HT1080 (cell line): ENCODE measurements around the gene ANKRD37. TPM values are rescaled to one million over a fixed set of nuclear protein-coding genes. Genes with fewer than 3 reads are reported as not detected.

Experiments used
- DNase-seq: peaks from one replicate; pipeline ENCODE4 v3.0.0-alpha.2; 2015; ENCODE audit warnings: low read depth
- total RNA-seq: library from RNA; depleted of rRNA; stranded (reverse); fragments of >200 nt; shearing (Covaris generic); gene quantifications from 2 replicates; pipeline ENCODE4 v1.2.3, GENCODE V29; 2014

ANKRD37 gene
- total RNA-seq, 1 experiment from 2014 or later: 20.6 TPM

- peak; percentile 50 for DNase-seq
Observed at GRCh38 chr4:185379326-185380295, 17.0 kb upstream of the ANKRD37 start.

GRCh38 chr4:185380320-185380719 is 16.3 kb upstream of the ANKRD37 start:
- peak; percentile 8 for DNase-seq

- DNase-seq: no peak
Observed at GRCh38 chr4:185381288-185382196, 15.1 kb upstream of the ANKRD37 start.

GRCh38 chr4:185382754-185383153 is 13.9 kb upstream of the ANKRD37 start:
- no peak for DNase-seq

GRCh38 chr4:185383451-185383850 is 13.2 kb upstream of the ANKRD37 start:
- DNase-seq: no peak

GRCh38 chr4:185384061-185384460 is 12.6 kb upstream of the ANKRD37 start:
- DNase-seq: no peak

- DNase-seq: no peak
Observed at GRCh38 chr4:185384930-185385331, 11.7 kb upstream of the ANKRD37 start.

- no peak for DNase-seq
Observed at GRCh38 chr4:185387957-185388356, 8.7 kb upstream of the ANKRD37 start.

- DNase-seq: no peak
Observed at GRCh38 chr4:185390941-185391340, 5.7 kb upstream of the ANKRD37 start.

GRCh38 chr4:185392156-185392555 is 4.5 kb upstream of the ANKRD37 start:
- DNase-seq: no peak

GRCh38 chr4:185394568-185395237 is 1.9 kb upstream of the ANKRD37 start:
- no peak for DNase-seq

- DNase-seq: no peak
Observed at GRCh38 chr4:185395238-185395955, 1.2 kb upstream of the ANKRD37 start, which contains the start of gene LRP2BP. Gene LRP2BP, minus strand, starts transcription at chr4:185395924. Its CDS starts 17,738 bp downstream, at chr4:185378186.

GRCh38 chr4:185395956-185396723 is 501 bp upstream of the ANKRD37 start:
- DNase-seq: peak; percentile 97

- no peak for DNase-seq
Observed at GRCh38 chr4:185398618-185399017, 2.0 kb downstream of the ANKRD37 start.

- DNase-seq: no peak
Observed at GRCh38 chr4:185399466-185399865, 2.8 kb downstream of the ANKRD37 start.

- no peak for DNase-seq
Observed at GRCh38 chr4:185404031-185404430, 7.4 kb downstream of the ANKRD37 start.

- DNase-seq: no peak
Observed at GRCh38 chr4:185405296-185405999, 8.8 kb downstream of the ANKRD37 start.

GRCh38 chr4:185408432-185408831 is 11.8 kb downstream of the ANKRD37 start:
- no peak for DNase-seq

GRCh38 chr4:185411849-185412248 is 15.2 kb downstream of the ANKRD37 start:
- no peak for DNase-seq
